Smooth muscle cell (in vitro differentiated cells): Measurements from ENCODE around the gene SLC9A4. TPM values are rescaled to one million over a fixed set of nuclear protein-coding genes. Genes with fewer than 3 reads are reported as not detected.

Source experiments
- DNase-seq: peaks from one replicate; lab custom pipeline; 2025; ENCODE audit not compliant: unreplicated experiment; lab: John Stamatoyannopoulos, UW
- H2AFZ ChIP-seq: fragments of 200-600 bp; sonication (generic); 2 replicates; pipeline ENCODE4 v1.6.0; 2016; ENCODE audit warnings: antibody characterized with exemption, low read depth, mild to moderate bottlenecking
- H3F3A ChIP-seq: fragments of 200-600 bp; sonication (generic); 2 replicates; pipeline ENCODE4 v1.6.0; 2017; ENCODE audit warnings: antibody characterized with exemption, low read depth
- H3K27ac ChIP-seq: fragments of 200-600 bp; sonication (generic); 2 replicates; pipeline ENCODE4 v1.5.1; 2016; ENCODE audit warnings: low read depth, mild to moderate bottlenecking
- H3K27me3 ChIP-seq: fragments of 200-600 bp; sonication (generic); 2 replicates; pipeline ENCODE4 v1.6.1; 2016; ENCODE audit warnings: low read depth, mild to moderate bottlenecking
- H3K36me3 ChIP-seq: fragments of 200-600 bp; sonication (generic); 2 replicates; pipeline ENCODE4 v1.5.1; 2016; ENCODE audit warnings: low read depth
- H3K4me1 ChIP-seq: fragments of 200-600 bp; sonication (generic); 2 replicates; pipeline ENCODE4 v1.5.1; 2016; ENCODE audit warnings: low read depth
- H3K4me2 ChIP-seq: fragments of 200-600 bp; sonication (generic); 2 replicates; pipeline ENCODE4 v1.6.0; 2016; ENCODE audit warnings: mild to moderate bottlenecking
- H3K4me3 ChIP-seq: fragments of 200-600 bp; sonication (generic); 2 replicates; pipeline ENCODE4 v1.5.1; 2016; ENCODE audit warnings: mild to moderate bottlenecking
- H3K79me2 ChIP-seq: fragments of 200-600 bp; sonication (generic); 2 replicates; pipeline ENCODE4 v1.6.0; 2016; ENCODE audit warnings: low read depth, mild to moderate bottlenecking
- H3K9ac ChIP-seq: fragments of 200-600 bp; sonication (generic); 2 replicates; pipeline ENCODE4 v1.6.0; 2016; ENCODE audit warnings: low read depth
- H3K9me3 ChIP-seq: fragments of 200-600 bp; sonication (generic); replicated peaks from 2 replicates; pipeline ENCODE4 v1.5.1; 2016; ENCODE audit warnings: low read depth
- H4K20me1 ChIP-seq: fragments of 200-600 bp; sonication (generic); 2 replicates; pipeline ENCODE4 v1.6.0; 2016; ENCODE audit warnings: low read depth
- WGBS: methylation state at CpG from one replicate; pipeline ENCODE4 v1.1.7; 2016; ENCODE audit warnings: low lambda C conversion rate; 5-methylcytosine and 5-hydroxymethylcytosine counted together
- polyA plus RNA-seq: library from polyadenylated mRNA; unstranded; fragments of >200 nt; fragmentation: Nextera tagmentation; extraction: Ambion mirVana; gene quantifications from 2 replicates; pipeline ENCODE4 v1.2.1, GENCODE V29; 2016
- total RNA-seq: library from RNA; depleted of rRNA; stranded (reverse); fragments of >200 nt; gene quantifications from 2 replicates; pipeline ENCODE4 v1.2.3, GENCODE V29; 2014
- TF ChIP-seq, protein P1 (sequence below): fragments of 200-600 bp; sonication (generic); IDR thresholded peaks from 2 replicates; pipeline ENCODE4 v1.5.1; 2017; ENCODE audit warnings: borderline replicate concordance, mild to moderate bottlenecking, antibody characterized with exemption; ENCODE audit not compliant: insufficient read depth, poor library complexity, severe bottlenecking

Gene SLC9A4
- total and polyA plus RNA-seq, 2 experiments from 2014 or later: not detected

DNA sequence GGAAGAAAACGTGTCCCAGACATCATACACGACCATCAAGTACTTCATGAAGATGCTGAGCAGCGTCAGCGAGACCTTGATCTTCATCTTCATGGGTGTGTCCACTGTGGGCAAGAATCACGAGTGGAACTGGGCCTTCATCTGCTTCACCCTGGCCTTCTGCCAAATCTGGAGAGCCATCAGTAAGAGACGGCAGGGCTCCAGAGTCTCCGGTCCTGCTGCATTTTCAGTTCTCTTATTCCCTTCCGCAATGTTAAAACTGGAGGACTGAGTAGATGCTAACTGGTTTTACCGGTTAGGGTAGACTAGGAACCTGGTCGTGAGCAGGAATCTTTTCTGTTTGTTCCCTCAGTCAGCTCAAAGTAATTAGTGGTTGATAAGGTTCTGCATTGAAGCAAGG is 32.3 kb downstream of the SLC9A4 start:
- DNase-seq: no peak

DNA sequence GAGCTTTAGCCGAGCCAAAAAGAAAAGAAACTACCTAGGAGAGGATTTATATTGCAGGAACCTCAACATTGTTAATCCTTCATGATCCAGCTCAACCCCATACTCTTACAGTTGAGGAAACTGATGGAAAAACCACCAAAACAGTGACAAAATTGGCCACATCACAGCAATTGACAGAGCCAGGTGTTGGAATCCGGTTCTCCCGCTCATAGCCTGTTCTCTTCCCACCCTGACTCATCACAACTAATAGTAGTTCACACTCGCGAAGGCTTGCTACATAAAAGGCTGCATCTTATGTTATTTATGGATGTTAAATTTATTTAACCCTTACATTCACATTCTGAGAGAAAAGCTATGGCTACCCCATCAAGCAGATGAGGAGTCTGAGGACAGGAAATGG is 33.7 kb downstream of the SLC9A4 start:
- Histone ChIP-seq H3K27me3 (no peaks in the 10 kb centered on the region), H3K9me3 (no peaks in the 10 kb centered on the region), H3K4me3 (no peak overlapping the region), H3K9ac (no peak overlapping the region), H3K27ac (no peak overlapping the region), H2AFZ (no peak overlapping the region), H3K79me2 (no peaks in the 10 kb centered on the region), H3K4me2 (no peak overlapping the region), H3K36me3 (no peaks in the 10 kb centered on the region), H3F3A (no peaks in the 10 kb centered on the region), H4K20me1 (no peaks in the 10 kb centered on the region), H3K4me1 (no peaks in the 10 kb centered on the region)
- WGBS: 80% methylated on average over 5 of the region's 5 CpGs
- no peak for DNase-seq
- TF ChIP-seq, protein P1, sequence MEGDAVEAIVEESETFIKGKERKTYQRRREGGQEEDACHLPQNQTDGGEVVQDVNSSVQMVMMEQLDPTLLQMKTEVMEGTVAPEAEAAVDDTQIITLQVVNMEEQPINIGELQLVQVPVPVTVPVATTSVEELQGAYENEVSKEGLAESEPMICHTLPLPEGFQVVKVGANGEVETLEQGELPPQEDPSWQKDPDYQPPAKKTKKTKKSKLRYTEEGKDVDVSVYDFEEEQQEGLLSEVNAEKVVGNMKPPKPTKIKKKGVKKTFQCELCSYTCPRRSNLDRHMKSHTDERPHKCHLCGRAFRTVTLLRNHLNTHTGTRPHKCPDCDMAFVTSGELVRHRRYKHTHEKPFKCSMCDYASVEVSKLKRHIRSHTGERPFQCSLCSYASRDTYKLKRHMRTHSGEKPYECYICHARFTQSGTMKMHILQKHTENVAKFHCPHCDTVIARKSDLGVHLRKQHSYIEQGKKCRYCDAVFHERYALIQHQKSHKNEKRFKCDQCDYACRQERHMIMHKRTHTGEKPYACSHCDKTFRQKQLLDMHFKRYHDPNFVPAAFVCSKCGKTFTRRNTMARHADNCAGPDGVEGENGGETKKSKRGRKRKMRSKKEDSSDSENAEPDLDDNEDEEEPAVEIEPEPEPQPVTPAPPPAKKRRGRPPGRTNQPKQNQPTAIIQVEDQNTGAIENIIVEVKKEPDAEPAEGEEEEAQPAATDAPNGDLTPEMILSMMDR: no peak

More for the DNA sequence above, 32.3 kb downstream of the SLC9A4 start:
- Histone ChIP-seq H3K4me2 (no peak overlapping the region), H3K27ac (no peak overlapping the region), H2AFZ (no peak overlapping the region), H3K4me3 (no peak overlapping the region), H3K9me3 (no peaks in the 10 kb centered on the region), H3K4me1 (no peaks in the 10 kb centered on the region), H3K36me3 (no peaks in the 10 kb centered on the region), H3K27me3 (no peaks in the 10 kb centered on the region), H3K9ac (no peak overlapping the region), H3K79me2 (no peaks in the 10 kb centered on the region), H3F3A (no peaks in the 10 kb centered on the region), H4K20me1 (no peaks in the 10 kb centered on the region)
- 58% methylated on average over 10 of the region's 10 CpGs for WGBS
- TF ChIP-seq, protein P1: no peak

DNA sequence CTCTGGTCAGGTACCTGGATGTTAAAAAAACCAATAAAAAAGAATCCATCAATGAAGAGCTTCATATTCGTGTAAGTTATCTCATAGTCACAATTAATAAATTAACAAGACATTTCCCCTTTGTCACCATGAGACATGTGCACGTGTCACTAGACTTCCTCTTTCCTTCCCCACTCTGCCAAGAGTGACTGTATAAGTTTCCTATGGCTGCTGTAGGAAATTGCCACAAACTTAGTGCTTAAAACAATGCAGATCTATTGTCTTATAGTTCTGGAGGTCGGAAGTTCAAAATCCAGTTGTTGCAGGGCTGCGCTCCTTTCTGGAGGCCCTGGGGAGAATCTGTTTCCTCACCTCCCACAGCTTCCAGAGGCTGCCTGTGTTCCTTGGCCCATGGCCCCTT is 35.8 kb downstream of the SLC9A4 start:
- 72% methylated on average over 4 of the region's 4 CpGs for WGBS
- Histone ChIP-seq H3K27ac (no peak overlapping the region), H3K36me3 (no peaks in the 10 kb centered on the region), H3K4me1 (no peaks in the 10 kb centered on the region), H2AFZ (no peak overlapping the region), H3K27me3 (no peaks in the 10 kb centered on the region), H4K20me1 (no peaks in the 10 kb centered on the region), H3K4me2 (no peak overlapping the region), H3K4me3 (no peak overlapping the region), H3K9ac (no peak overlapping the region), H3K79me2 (no peaks in the 10 kb centered on the region), H3F3A (no peaks in the 10 kb centered on the region), H3K9me3 (no peaks in the 10 kb centered on the region)
- DNase-seq: no peak
- TF ChIP-seq, protein P1: no peak

DNA sequence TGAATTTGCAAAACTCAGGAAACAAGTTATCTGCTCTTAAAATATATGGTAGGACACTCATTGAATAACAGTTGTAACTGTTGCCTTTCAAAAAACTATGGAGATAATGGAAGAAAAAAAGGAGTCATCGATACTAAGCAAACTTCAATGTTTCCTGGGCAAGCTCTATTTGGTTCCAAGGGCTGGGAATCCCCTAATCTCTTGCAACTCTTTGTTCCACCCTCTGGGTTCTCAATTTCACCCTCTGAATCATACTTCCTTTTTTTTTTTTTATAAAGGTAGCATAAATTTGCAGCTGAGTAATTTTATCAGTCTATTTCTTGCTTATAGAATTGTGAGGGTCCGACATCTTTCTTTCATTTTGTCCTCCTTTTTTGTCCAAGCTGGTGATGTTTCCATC is 36.7 kb downstream of the SLC9A4 start:
- H2AFZ ChIP-seq: no peak overlapping the region
- H3K36me3 ChIP-seq: no peaks in the 10 kb centered on the region
- H3K4me1 ChIP-seq: no peaks in the 10 kb centered on the region
- H3K27ac ChIP-seq: no peak overlapping the region
- no peaks in the 10 kb centered on the region for H3K27me3 ChIP-seq
- no peak overlapping the region for H3K4me3 ChIP-seq
- no peak overlapping the region for H3K9ac ChIP-seq
- H3K4me2 ChIP-seq: no peak overlapping the region
- no peaks in the 10 kb centered on the region for H3K79me2 ChIP-seq
- TF ChIP-seq, protein P1: no peak
- H3F3A ChIP-seq: no peaks in the 10 kb centered on the region
- DNase-seq: no peak
- WGBS: 94% methylated on average over 2 of the region's 2 CpGs
- H3K9me3 ChIP-seq: no peaks in the 10 kb centered on the region
- no peaks in the 10 kb centered on the region for H4K20me1 ChIP-seq
